Smooth muscle cell (in vitro differentiated cells): ENCODE results near the gene HIRIP3. TPM values are rescaled to one million over a fixed set of nuclear protein-coding genes. Genes with fewer than 3 reads are reported as not detected.

Experiments used
- DNase-seq: peaks from one replicate; lab custom pipeline; 2025; ENCODE audit not compliant: unreplicated experiment; lab: John Stamatoyannopoulos, UW
- H2AFZ ChIP-seq: fragments of 200-600 bp; sonication (generic); 2 replicates; pipeline ENCODE4 v1.6.0; 2016; ENCODE audit warnings: antibody characterized with exemption, low read depth, mild to moderate bottlenecking
- H3F3A ChIP-seq: fragments of 200-600 bp; sonication (generic); 2 replicates; pipeline ENCODE4 v1.6.0; 2017; ENCODE audit warnings: antibody characterized with exemption, low read depth
- H3K27ac ChIP-seq: fragments of 200-600 bp; sonication (generic); 2 replicates; pipeline ENCODE4 v1.5.1; 2016; ENCODE audit warnings: low read depth, mild to moderate bottlenecking
- H3K27me3 ChIP-seq: fragments of 200-600 bp; sonication (generic); 2 replicates; pipeline ENCODE4 v1.6.1; 2016; ENCODE audit warnings: low read depth, mild to moderate bottlenecking
- H3K36me3 ChIP-seq: fragments of 200-600 bp; sonication (generic); 2 replicates; pipeline ENCODE4 v1.5.1; 2016; ENCODE audit warnings: low read depth
- H3K4me1 ChIP-seq: fragments of 200-600 bp; sonication (generic); 2 replicates; pipeline ENCODE4 v1.5.1; 2016; ENCODE audit warnings: low read depth
- H3K4me2 ChIP-seq: fragments of 200-600 bp; sonication (generic); 2 replicates; pipeline ENCODE4 v1.6.0; 2016; ENCODE audit warnings: mild to moderate bottlenecking
- H3K4me3 ChIP-seq: fragments of 200-600 bp; sonication (generic); 2 replicates; pipeline ENCODE4 v1.5.1; 2016; ENCODE audit warnings: mild to moderate bottlenecking
- H3K79me2 ChIP-seq: fragments of 200-600 bp; sonication (generic); 2 replicates; pipeline ENCODE4 v1.6.0; 2016; ENCODE audit warnings: low read depth, mild to moderate bottlenecking
- H3K9ac ChIP-seq: fragments of 200-600 bp; sonication (generic); 2 replicates; pipeline ENCODE4 v1.6.0; 2016; ENCODE audit warnings: low read depth
- H3K9me3 ChIP-seq: fragments of 200-600 bp; sonication (generic); replicated peaks from 2 replicates; pipeline ENCODE4 v1.5.1; 2016; ENCODE audit warnings: low read depth
- H4K20me1 ChIP-seq: fragments of 200-600 bp; sonication (generic); 2 replicates; pipeline ENCODE4 v1.6.0; 2016; ENCODE audit warnings: low read depth
- WGBS: methylation state at CpG from one replicate; pipeline ENCODE4 v1.1.7; 2016; ENCODE audit warnings: low lambda C conversion rate; 5-methylcytosine and 5-hydroxymethylcytosine counted together
- polyA plus RNA-seq: library from polyadenylated mRNA; unstranded; fragments of >200 nt; fragmentation: Nextera tagmentation; extraction: Ambion mirVana; gene quantifications from 2 replicates; pipeline ENCODE4 v1.2.1, GENCODE V29; 2016
- total RNA-seq: library from RNA; depleted of rRNA; stranded (reverse); fragments of >200 nt; gene quantifications from 2 replicates; pipeline ENCODE4 v1.2.3, GENCODE V29; 2014
- TF ChIP-seq, protein P1 (sequence below): fragments of 200-600 bp; sonication (generic); IDR thresholded peaks from 2 replicates; pipeline ENCODE4 v1.5.1; 2017; ENCODE audit warnings: borderline replicate concordance, mild to moderate bottlenecking, antibody characterized with exemption; ENCODE audit not compliant: insufficient read depth, poor library complexity, severe bottlenecking

The HIRIP3 gene
- total and polyA plus RNA-seq, 2 experiments from 2014 or later, result 11.3 to 13.9 TPM

- Histone ChIP-seq H3K4me3 (no peak overlapping the region), H3K79me2 (peaks cover 9% of the 10 kb centered on the region), H3K36me3 (no peaks in the 10 kb centered on the region), H3K4me1 (peaks cover 11% of the 10 kb centered on the region), H3K9me3 (no peaks in the 10 kb centered on the region), H3K27me3 (no peaks in the 10 kb centered on the region), H3K27ac (no peak overlapping the region), H3K4me2 (no peak overlapping the region), H3K9ac (no peak overlapping the region), H3F3A (peaks cover 4% of the 10 kb centered on the region), H2AFZ (no peak overlapping the region), H4K20me1 (no peaks in the 10 kb centered on the region)
- no peak for DNase-seq
- TF ChIP-seq, protein P1, sequence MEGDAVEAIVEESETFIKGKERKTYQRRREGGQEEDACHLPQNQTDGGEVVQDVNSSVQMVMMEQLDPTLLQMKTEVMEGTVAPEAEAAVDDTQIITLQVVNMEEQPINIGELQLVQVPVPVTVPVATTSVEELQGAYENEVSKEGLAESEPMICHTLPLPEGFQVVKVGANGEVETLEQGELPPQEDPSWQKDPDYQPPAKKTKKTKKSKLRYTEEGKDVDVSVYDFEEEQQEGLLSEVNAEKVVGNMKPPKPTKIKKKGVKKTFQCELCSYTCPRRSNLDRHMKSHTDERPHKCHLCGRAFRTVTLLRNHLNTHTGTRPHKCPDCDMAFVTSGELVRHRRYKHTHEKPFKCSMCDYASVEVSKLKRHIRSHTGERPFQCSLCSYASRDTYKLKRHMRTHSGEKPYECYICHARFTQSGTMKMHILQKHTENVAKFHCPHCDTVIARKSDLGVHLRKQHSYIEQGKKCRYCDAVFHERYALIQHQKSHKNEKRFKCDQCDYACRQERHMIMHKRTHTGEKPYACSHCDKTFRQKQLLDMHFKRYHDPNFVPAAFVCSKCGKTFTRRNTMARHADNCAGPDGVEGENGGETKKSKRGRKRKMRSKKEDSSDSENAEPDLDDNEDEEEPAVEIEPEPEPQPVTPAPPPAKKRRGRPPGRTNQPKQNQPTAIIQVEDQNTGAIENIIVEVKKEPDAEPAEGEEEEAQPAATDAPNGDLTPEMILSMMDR, result no peak
- WGBS, result 92% methylated on average over 7 of the region's 7 CpGs
These were observed 3.0 kb downstream of the HIRIP3 start for GRCh38 chr16:29992344-29992967.

DNA sequence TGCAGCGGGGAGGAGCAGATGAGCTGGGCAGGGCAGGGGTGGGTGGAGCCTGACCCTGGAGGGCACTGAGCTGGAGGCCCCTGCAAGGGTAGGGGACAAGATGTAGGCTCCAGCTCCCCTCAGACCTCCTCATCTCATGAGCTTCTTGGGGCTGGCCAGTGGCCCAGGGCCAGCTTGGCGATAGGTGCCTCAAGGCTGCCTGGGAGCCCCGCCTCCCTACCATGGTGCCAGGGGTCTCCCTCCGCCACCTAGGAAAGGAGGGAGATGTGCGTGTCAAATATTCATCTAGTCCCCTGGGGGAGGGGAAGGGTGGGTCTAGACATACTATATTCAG is 3.9 kb downstream of the HIRIP3 start:
- Histone ChIP-seq H3K27ac (no peak overlapping the region), H3K4me3 (no peak overlapping the region), H3K36me3 (no peaks in the 10 kb centered on the region), H3K4me2 (no peak overlapping the region), H3K79me2 (no peaks in the 10 kb centered on the region), H3K9me3 (no peaks in the 10 kb centered on the region), H3F3A (peaks cover 4% of the 10 kb centered on the region), H2AFZ (no peak overlapping the region), H3K9ac (no peak overlapping the region), H3K27me3 (no peaks in the 10 kb centered on the region), H4K20me1 (no peaks in the 10 kb centered on the region), H3K4me1 (peaks cover 5% of the 10 kb centered on the region)
- WGBS, result 97% methylated on average over 5 of the region's 5 CpGs
- no peak for DNase-seq
- TF ChIP-seq, protein P1, result no peak

DNA sequence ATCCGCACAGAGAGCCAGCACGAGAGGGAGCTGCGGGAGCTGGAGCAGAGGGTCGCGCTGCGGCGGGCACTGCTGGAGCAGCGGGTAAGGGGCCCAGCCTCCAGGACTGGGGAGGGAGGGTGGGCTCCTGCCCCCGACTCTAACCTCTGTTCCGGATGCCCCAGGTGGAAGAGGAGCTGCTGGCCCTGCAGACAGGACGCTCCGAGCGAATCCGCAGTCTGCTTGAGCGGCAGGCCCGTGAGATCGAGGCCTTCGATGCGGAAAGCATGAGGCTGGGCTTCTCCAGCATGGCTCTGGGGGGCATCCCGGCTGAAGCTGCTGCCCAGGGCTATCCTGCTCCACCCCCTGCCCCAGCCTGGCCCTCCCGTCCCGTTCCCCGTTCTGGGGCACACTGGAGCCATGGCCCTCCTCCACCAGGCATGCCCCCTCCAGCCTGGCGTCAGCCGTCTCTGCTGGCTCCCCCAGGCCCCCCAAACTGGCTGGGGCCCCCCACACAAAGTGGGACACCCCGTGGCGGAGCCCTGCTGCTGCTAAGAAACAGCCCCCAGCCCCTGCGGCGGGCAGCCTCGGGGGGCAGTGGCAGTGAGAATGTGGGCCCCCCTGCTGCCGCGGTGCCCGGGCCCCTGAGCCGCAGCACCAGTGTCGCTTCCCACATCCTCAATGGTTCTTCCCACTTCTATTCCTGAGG is 4.4 kb downstream of the HIRIP3 start:
- H3F3A ChIP-seq, result peaks cover 4% of the 10 kb centered on the region
- WGBS, result 98% methylated on average over 34 of the region's 35 CpGs
- peaks cover 5% of the 10 kb centered on the region for H3K4me1 ChIP-seq
- no peaks in the 10 kb centered on the region for H4K20me1 ChIP-seq
- no peak overlapping the region for H3K4me2 ChIP-seq
- no peaks in the 10 kb centered on the region for H3K36me3 ChIP-seq
- no peak overlapping the region for H3K4me3 ChIP-seq
- no peaks in the 10 kb centered on the region for H3K9me3 ChIP-seq
- H3K27me3 ChIP-seq, result no peaks in the 10 kb centered on the region
- no peak for DNase-seq
- no peaks in the 10 kb centered on the region for H3K79me2 ChIP-seq
- H3K9ac ChIP-seq, result no peak overlapping the region
- H2AFZ ChIP-seq, result no peak overlapping the region
- H3K27ac ChIP-seq, result no peak overlapping the region
- TF ChIP-seq, protein P1, result no peak

GRCh38 chr16:29990034-29990433 is 5.4 kb downstream of the HIRIP3 start:
- no peaks in the 10 kb centered on the region for H3K36me3 ChIP-seq

More at GRCh38 chr16:29990034-29990433, 5.4 kb downstream of the HIRIP3 start:
- peaks cover 5% of the 10 kb centered on the region for H3K4me1 ChIP-seq
- H3F3A ChIP-seq, result peaks cover 4% of the 10 kb centered on the region
- no peak overlapping the region for H3K9ac ChIP-seq
- H4K20me1 ChIP-seq, result no peaks in the 10 kb centered on the region
- H3K79me2 ChIP-seq, result no peaks in the 10 kb centered on the region
- H3K27ac ChIP-seq, result no peak overlapping the region
- TF ChIP-seq, protein P1, result no peak
- DNase-seq, result no peak
- H3K4me3 ChIP-seq, result no peak overlapping the region
- H3K4me2 ChIP-seq, result no peak overlapping the region
- no peaks in the 10 kb centered on the region for H3K9me3 ChIP-seq
- no peak overlapping the region for H2AFZ ChIP-seq
- H3K27me3 ChIP-seq, result no peaks in the 10 kb centered on the region
- WGBS, result 98% methylated on average over 2 of the region's 2 CpGs
